Left lung (tissue), 10 donors: ENCODE data around the gene IQCB1. TPM values are rescaled to one million over a fixed set of nuclear protein-coding genes. Genes with fewer than 3 reads are reported as not detected.
"Not testable (repeated sequence)": the region's sequence is repeated elsewhere in the genome, so short reads cannot be mapped to it uniquely, and the experiment has no call there.

Source experiments
- ATAC-seq: fragments of 200-7000 bp; cut with Tn5 transposase; one replicate; pipeline ENCODE4 v1.9.1; 2020; ENCODE audit warnings: moderate library complexity
- DNase-seq, 4 donors: peaks; one replicate each; pipeline ENCODE4 v3.0.0-alpha.2; 2013 to 2020
- H3K27ac ChIP-seq, 2 donors: fragments of 200-600 bp; sonication (generic) in 1 of 2; one replicate each; pipeline versions ENCODE4 v1.5.0 to v1.8.0; 2020 to 2021
- H3K27me3 ChIP-seq, 2 donors: fragments of 200-600 bp; sonication (generic) in 1 of 2; one replicate each; pipeline versions ENCODE4 v1.5.0 to v1.8.0; 2020 to 2021
- H3K36me3 ChIP-seq, 2 donors: fragments of 200-600 bp; sonication (generic) in 1 of 2; one replicate each; pipeline versions ENCODE4 v1.5.0 to v1.8.0; 2020 to 2021
- H3K4me1 ChIP-seq, 2 donors: fragments of 200-600 bp; one replicate each; pipeline ENCODE4 v1.8.0; 2021
- H3K4me3 ChIP-seq, 2 donors: fragments of 200-600 bp; sonication (generic) in 1 of 2; one replicate each; pipeline versions ENCODE4 v1.5.0 to v1.8.0; 2020 to 2021; ENCODE audit warnings: mild to moderate bottlenecking in 1 of 2
- H3K9me3 ChIP-seq, 2 donors: fragments of 200-600 bp; sonication (generic) in 1 of 2; one replicate each; pipeline versions ENCODE4 v1.5.0 to v1.8.0; 2020 to 2021
- intact Hi-C, 2 donors: fragments of 100-400 bp; cut with DNase I; formaldehyde crosslinking; loops; one replicate each; pipeline versions ENCODE4 v1.11.2 to v1.14.2; 2022
- polyA plus RNA-seq, 6 donors: library from polyadenylated mRNA; unstranded; fragments of 120-200 nt; gene quantifications; one replicate each; pipeline ENCODE4 v1.2.1, GENCODE V29; 2013; ENCODE audit not compliant: insufficient read length in 6 of 6
- total RNA-seq, 2 donors: library from RNA; stranded (reverse); fragmentation: NEBNext Ultra II Directional; extraction: Animal tissue kit (Norgen Biotek cat#: 25700); gene quantifications; one replicate each; pipeline ENCODE4 v1.2.1, GENCODE V29; 2021
- TF ChIP-seq, protein P1 (sequence below), 2 donors: fragments of 200-600 bp; sonication (generic) in 1 of 2; IDR thresholded peaks; one replicate each; pipeline versions ENCODE4 v1.5.0 to v1.8.0; 2021; ENCODE audit warnings: antibody characterized with exemption in 2 of 2
- donor health status: DM: no; HTN: yes; CAD: no.
- donor health status: DM: no; HTN: no; CAD: no.

IQCB1 gene
- total and polyA plus RNA-seq, 8 donors: 11.9 to 50.6 (median 39.4) TPM

DNA sequence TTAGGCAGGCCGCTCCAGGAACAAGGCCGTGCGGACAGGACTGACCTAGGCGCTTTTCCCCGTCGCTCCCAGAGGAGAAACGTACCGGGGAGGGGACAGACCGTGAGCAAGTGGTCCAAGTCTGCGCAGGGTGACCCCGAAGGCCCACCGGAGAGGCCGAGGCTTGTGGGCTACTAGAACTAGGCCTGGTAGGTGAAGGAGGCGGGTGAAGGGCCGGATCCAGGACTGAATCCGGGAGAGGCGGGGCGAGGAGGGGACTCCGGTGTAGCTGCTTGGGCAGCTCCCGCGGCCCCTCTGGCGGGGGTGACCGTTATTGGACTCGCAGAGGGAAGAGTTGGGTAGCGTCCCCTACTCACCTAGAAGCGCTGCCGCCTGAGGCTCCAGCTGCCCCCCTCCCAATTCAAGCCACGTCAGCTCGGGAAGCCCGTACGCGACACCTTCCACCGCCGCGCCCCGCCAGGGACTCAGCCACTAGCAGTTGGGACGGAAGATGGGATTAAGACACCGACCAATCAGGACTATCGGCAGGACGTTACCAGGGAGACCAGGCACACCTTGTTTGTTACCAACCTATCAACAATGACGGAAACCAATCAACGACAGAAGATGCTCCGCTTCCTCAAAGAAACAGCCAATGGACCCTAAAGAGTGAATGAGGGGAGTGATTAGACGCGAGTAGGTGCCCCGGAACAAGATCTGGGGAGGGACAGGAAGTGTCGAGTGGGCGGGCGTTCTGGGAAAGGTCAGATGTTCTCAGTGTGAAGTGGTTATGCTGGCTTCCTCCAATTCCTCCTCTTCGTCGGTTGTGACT, 85.4 kb downstream of the IQCB1 start, which contains the start of gene GOLGB1:
Gene GOLGB1, minus strand, starts transcription at position 466 of the 811 bp plus-strand sequence. CDS start 18,770 bp downstream, outside the sequence.
- no peaks in the 10 kb centered on the region for H3K36me3 ChIP-seq
- peak within 1 kb of the TSS; percentile 72 to 88 for H3K4me3 ChIP-seq
- TF ChIP-seq, protein P1, sequence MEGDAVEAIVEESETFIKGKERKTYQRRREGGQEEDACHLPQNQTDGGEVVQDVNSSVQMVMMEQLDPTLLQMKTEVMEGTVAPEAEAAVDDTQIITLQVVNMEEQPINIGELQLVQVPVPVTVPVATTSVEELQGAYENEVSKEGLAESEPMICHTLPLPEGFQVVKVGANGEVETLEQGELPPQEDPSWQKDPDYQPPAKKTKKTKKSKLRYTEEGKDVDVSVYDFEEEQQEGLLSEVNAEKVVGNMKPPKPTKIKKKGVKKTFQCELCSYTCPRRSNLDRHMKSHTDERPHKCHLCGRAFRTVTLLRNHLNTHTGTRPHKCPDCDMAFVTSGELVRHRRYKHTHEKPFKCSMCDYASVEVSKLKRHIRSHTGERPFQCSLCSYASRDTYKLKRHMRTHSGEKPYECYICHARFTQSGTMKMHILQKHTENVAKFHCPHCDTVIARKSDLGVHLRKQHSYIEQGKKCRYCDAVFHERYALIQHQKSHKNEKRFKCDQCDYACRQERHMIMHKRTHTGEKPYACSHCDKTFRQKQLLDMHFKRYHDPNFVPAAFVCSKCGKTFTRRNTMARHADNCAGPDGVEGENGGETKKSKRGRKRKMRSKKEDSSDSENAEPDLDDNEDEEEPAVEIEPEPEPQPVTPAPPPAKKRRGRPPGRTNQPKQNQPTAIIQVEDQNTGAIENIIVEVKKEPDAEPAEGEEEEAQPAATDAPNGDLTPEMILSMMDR (IDR thresholded peaks at IDR 0.05): no peak
- DNase-seq (peak; percentile 90 to 97 (median 94)), ATAC-seq (peak; percentile 97)
- H3K4me1 ChIP-seq: peaks cover 19 to 21% of the 10 kb centered on the region in 2 donors
- peaks cover 0 to 4% of the 10 kb centered on the region in 2 donors for H3K27me3 ChIP-seq
- H3K27ac ChIP-seq: peak within 1 kb of the TSS; percentile 92 to 98
- intact Hi-C loops: no loop called here
- H3K9me3 ChIP-seq: no peaks in the 10 kb centered on the region

DNA sequence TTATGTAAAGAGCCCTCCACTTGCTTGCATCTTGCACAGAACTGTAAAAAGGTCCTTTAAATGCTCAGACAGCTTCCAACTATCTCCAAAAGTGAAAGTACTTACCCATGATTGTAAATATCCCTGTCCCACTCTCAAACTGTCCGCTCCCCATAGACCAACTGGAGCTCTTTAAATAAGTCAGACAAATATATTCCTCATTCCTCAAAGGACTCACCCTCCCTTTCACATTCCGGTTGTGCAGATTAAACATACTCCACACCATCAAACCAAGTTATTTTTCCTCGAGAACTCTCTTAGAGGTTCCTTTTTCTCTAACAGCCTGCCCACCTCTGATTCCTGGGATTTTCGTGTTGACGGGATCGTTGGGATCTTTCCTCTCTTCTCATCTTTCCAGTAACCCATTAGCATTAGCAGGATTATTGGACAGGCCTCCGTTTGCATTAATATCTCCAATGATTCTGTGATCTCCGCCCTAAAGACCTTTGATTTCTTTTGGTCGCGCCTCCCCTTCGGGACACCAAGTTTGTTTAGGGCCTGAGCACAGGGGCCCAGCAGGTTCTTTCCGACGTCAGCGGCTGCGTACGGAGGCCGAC, 86.1 kb downstream of the IQCB1 start:
- H3K4me3 ChIP-seq: peak overlapping the region; percentile 72 to 88
- H3K36me3 ChIP-seq: no peaks in the 10 kb centered on the region
- no peaks in the 10 kb centered on the region for H3K9me3 ChIP-seq
- H3K27ac ChIP-seq: peak overlapping the region; percentile 92 to 98
- H3K4me1 ChIP-seq: peaks cover 19 to 21% of the 10 kb centered on the region in 2 donors
- intact Hi-C loops: no loop called here
- peaks cover 0 to under 1% of the 10 kb centered on the region in 2 donors for H3K27me3 ChIP-seq
- ATAC-seq: peak; percentile 72
- TF ChIP-seq, protein P1 (IDR thresholded peaks at IDR 0.05): no peak
- peak in 2 of 4 donors; percentile 68 to 69 for DNase-seq

DNA sequence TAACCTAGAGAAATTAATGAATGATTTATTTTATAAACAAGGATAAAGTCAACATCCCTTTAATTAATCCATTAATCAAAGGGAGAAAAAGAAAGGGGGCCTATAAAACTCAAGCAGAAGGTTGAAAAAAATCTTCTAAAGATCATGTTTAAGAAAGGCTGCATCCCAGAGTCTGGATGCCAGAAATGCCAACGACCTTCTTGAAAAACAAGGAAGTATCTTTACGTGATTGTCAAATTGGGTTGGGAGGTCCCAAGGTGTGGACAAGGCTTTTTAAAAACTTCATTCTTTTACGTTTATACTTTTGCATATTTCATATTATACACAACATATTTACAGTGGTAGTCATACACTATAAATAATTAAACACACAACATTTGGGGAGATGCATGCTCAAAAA, 86.9 kb downstream of the IQCB1 start:
- TF ChIP-seq, protein P1 (IDR thresholded peaks at IDR 0.05): no peak
- peak overlapping the region; percentile 92 to 98 for H3K27ac ChIP-seq
- ATAC-seq: no peak
- peaks cover 19 to 21% of the 10 kb centered on the region in 2 donors for H3K4me1 ChIP-seq
- H3K36me3 ChIP-seq: no peaks in the 10 kb centered on the region
- DNase-seq: no peak
- H3K4me3 ChIP-seq: peak overlapping the region; percentile 72 to 88
- H3K27me3 ChIP-seq: no peaks in the 10 kb centered on the region
- H3K9me3 ChIP-seq: peaks cover 0 to 2% of the 10 kb centered on the region in 2 donors
- intact Hi-C loops: no loop called here

DNA sequence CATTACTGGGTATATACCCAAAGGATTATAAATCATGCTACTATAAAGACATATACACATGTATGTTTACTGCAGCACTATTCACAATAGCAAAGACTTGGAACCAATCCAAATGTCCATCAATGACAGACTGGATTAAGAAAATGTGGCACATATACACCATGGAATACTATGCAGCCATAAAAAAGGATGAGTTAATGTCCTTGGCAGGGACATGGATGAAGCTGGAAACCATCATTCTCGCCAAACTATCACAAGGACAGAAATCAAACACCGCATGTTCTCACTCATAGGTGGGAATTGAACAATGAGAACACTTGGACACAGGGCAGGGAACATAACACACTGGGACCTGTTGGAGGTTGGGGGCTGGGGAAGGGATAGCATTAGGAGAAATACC, 91.8 kb downstream of the IQCB1 start:
- H3K4me3 ChIP-seq, H3K27ac ChIP-seq, H3K36me3 ChIP-seq, H3K27me3 ChIP-seq, H3K9me3 ChIP-seq, ATAC-seq, intact Hi-C loops, DNase-seq: not testable (repeated sequence)
- peaks cover 9 to 13% of the 10 kb centered on the region in 2 donors for H3K4me1 ChIP-seq

DNA sequence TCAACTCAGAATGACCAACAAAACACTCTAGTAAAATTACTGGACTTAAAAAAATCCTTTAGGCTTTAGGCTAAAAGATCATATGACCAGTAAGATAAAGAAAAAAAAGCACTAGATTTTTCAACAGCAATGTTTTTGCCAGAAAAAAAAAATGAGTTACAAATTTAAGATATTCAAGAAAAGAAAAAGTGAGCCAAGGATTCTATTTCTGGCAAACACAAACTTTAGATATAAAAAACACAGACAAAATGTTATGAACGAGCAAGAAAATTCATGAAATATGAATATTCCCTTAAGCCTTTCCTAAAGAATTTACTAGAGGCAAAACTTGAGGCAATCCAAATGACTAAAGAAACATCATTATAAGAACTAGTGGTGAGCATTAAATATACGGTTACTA, 94.0 kb downstream of the IQCB1 start:
- H3K27me3 ChIP-seq: no peaks in the 10 kb centered on the region
- no peaks in the 10 kb centered on the region for H3K36me3 ChIP-seq
- H3K9me3 ChIP-seq: peaks cover 2 to 5% of the 10 kb centered on the region in 2 donors
- no peak overlapping the region for H3K27ac ChIP-seq
- TF ChIP-seq, protein P1 (IDR thresholded peaks at IDR 0.05): no peak
- ATAC-seq (no peak), DNase-seq (no peak)
- H3K4me3 ChIP-seq: no peak overlapping the region
- intact Hi-C loops: no loop called here
- peaks cover 0 to 3% of the 10 kb centered on the region in 2 donors for H3K4me1 ChIP-seq
